Peyer's patch (tissue), 4 donors: Measurements from ENCODE around the gene NCMAP. TPM values are rescaled to one million over a fixed set of nuclear protein-coding genes. Genes with fewer than 3 reads are reported as not detected.
A peak's percentile ranks its signal among the peaks of the same experiment; 100 is the strongest.

Experiments
- DNase-seq, 3 donors: peaks; one replicate each; pipeline ENCODE4 v3.0.0-alpha.2; 2017 to 2019
- H3K27ac ChIP-seq, 4 donors: fragments of 200-600 bp; sonication (generic); one replicate each; pipeline ENCODE4 v1.5.1; 2016 to 2019
- H3K27me3 ChIP-seq, 2 donors: fragments of 200-600 bp; sonication (generic); one replicate each; pipeline ENCODE4 v1.5.1; 2019
- H3K36me3 ChIP-seq, 3 donors: fragments of 200-600 bp; sonication (generic); one replicate each; pipeline ENCODE4 v1.5.1; 2016 to 2019
- H3K4me1 ChIP-seq, 4 donors: fragments of 200-600 bp; sonication (generic); one replicate each; pipeline ENCODE4 v1.5.1; 2016 to 2019
- H3K4me3 ChIP-seq, 4 donors: fragments of 200-600 bp; sonication (generic); 1 replicate in 3 of 4; 2 replicates in 1 of 4; pipeline ENCODE4 v1.5.1; 2016 to 2019; ENCODE audit warnings: mild to moderate bottlenecking in 1 of 4
- H3K9me3 ChIP-seq, 4 donors: fragments of 200-600 bp; sonication (generic); one replicate each; pipeline ENCODE4 v1.5.1; 2016 to 2019; ENCODE audit warnings: mild to moderate bottlenecking in 1 of 4
- POLR2A ChIP-seq, 2 donors: fragments of 450-650 bp; IDR thresholded peaks; one replicate each; pipeline ENCODE4 v1.5.1; 2017; ENCODE audit warnings: antibody characterized with exemption in 2 of 2, mild to moderate bottlenecking in 2 of 2, moderate library complexity in 2 of 2
- total RNA-seq, 4 donors: library from RNA; depleted of rRNA; stranded (reverse); fragments of >200 nt; gene quantifications; one replicate each; pipeline ENCODE4 v1.1.0, GENCODE V29; 2016
- TF ChIP-seq, protein P1 (sequence below), 6 experiments: fragments of 450-650 bp in 4 of 6; fragments of 200-600 bp in 2 of 6; sonication (generic) in 1 of 6; IDR thresholded peaks; one replicate each; pipeline ENCODE4 v1.5.1; 2017 to 2019; ENCODE audit warnings: antibody characterized with exemption in 6 of 6, mild to moderate bottlenecking in 3 of 6, moderate library complexity in 1 of 6

Gene NCMAP
- total RNA-seq, 4 donors from 2014 or later: 1.6 to 9.5 (median 4.2) TPM

DNA sequence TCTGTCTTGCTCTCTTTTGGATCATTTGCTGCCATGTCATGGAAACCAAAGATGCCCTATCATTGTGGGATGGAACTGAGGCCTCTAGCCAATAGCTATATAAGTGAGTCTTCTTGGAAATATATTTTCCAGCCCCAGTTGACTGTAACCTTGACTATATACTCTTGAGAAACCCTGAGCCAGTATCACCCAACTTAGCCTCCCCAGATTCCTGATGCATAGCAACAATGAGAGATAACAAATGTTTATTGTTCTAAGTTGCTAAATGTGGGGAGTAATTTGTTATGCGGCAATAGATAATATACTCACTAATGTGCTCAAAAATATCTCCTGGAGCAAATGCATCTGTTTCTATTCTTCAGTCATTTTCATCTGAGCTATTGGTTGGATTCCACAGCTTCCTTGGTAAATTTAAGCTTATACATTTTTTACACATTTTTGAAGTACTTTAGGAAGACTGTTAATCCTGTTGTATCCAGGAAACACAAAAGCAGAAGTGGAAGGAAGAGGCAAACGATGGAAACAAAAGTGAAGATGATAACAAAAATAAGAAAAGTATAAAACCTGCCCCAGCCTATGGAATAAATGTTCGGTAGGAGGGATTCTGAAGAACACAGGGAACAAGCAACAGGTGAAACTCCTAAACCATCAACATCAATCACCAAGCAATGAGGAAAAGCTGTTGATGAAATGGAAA lies 80.9 kb downstream of the NCMAP start:
- H3K27me3 ChIP-seq: no peaks in the 10 kb centered on the region
- no peak overlapping the region for H3K27ac ChIP-seq
- TF ChIP-seq POLR2A (IDR thresholded peaks at IDR 0.05): no peak
- TF ChIP-seq, protein P1, sequence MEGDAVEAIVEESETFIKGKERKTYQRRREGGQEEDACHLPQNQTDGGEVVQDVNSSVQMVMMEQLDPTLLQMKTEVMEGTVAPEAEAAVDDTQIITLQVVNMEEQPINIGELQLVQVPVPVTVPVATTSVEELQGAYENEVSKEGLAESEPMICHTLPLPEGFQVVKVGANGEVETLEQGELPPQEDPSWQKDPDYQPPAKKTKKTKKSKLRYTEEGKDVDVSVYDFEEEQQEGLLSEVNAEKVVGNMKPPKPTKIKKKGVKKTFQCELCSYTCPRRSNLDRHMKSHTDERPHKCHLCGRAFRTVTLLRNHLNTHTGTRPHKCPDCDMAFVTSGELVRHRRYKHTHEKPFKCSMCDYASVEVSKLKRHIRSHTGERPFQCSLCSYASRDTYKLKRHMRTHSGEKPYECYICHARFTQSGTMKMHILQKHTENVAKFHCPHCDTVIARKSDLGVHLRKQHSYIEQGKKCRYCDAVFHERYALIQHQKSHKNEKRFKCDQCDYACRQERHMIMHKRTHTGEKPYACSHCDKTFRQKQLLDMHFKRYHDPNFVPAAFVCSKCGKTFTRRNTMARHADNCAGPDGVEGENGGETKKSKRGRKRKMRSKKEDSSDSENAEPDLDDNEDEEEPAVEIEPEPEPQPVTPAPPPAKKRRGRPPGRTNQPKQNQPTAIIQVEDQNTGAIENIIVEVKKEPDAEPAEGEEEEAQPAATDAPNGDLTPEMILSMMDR (IDR thresholded peaks at IDR 0.05): no peak
- no peaks in the 10 kb centered on the region for H3K9me3 ChIP-seq
- no peak for DNase-seq
- H3K36me3 ChIP-seq: no peaks in the 10 kb centered on the region
- peaks cover 0 to 6% (median 3%) of the 10 kb centered on the region in 4 donors for H3K4me1 ChIP-seq
- no peak overlapping the region for H3K4me3 ChIP-seq

GRCh38 chr1:24639094-24639493 lies 83.2 kb downstream of the NCMAP start:
- no peak for DNase-seq
- H3K4me1 ChIP-seq: peaks cover 0 to 11% (median 7%) of the 10 kb centered on the region in 4 donors
- H3K27ac ChIP-seq: no peak overlapping the region
- no peaks in the 10 kb centered on the region for H3K27me3 ChIP-seq
- no peak for TF ChIP-seq POLR2A (IDR thresholded peaks at IDR 0.05)
- TF ChIP-seq, protein P1 (IDR thresholded peaks at IDR 0.05): no peak
- H3K4me3 ChIP-seq: no peak overlapping the region
- H3K9me3 ChIP-seq: no peaks in the 10 kb centered on the region
- H3K36me3 ChIP-seq: no peaks in the 10 kb centered on the region

DNA sequence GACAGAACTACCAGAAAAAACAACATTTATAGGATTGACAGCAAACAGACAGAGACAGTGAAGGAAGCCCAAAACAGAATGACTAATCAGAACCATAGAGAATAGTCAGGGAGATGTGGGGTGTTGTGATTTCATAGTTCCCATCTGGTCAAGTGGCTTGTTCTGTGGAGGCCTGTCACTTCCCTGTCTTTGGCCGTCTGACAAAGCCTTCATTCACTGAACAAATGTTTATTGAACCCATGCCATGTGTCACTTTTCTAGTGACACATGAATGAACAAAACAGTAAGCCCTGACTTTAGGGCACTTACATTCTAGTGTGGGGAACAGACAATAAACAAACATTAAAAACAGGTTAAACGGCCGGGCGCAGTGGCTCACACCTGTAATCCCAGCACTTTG lies 84.0 kb downstream of the NCMAP start:
- Histone ChIP-seq H3K27me3 (no peaks in the 10 kb centered on the region), H3K4me3 (no peak overlapping the region), H3K36me3 (no peaks in the 10 kb centered on the region), H3K9me3 (no peaks in the 10 kb centered on the region), H3K27ac (no peak overlapping the region), H3K4me1 (peaks cover 0 to 19% (median 12%) of the 10 kb centered on the region in 4 donors)
- no peak for TF ChIP-seq POLR2A (IDR thresholded peaks at IDR 0.05)
- TF ChIP-seq, protein P1 (IDR thresholded peaks at IDR 0.05): no peak
- DNase-seq: no peak

GRCh38 chr1:24640288-24640687 lies 84.4 kb downstream of the NCMAP start:
- Histone ChIP-seq H3K4me1 (peaks cover 0 to 23% (median 13%) of the 10 kb centered on the region in 4 donors), H3K9me3 (no peaks in the 10 kb centered on the region), H3K27me3 (no peaks in the 10 kb centered on the region), H3K36me3 (no peaks in the 10 kb centered on the region), H3K4me3 (no peak overlapping the region), H3K27ac (no peak overlapping the region)
- DNase-seq: no peak
- TF ChIP-seq, protein P1 (IDR thresholded peaks at IDR 0.05): no peak
- TF ChIP-seq POLR2A (IDR thresholded peaks at IDR 0.05): no peak

DNA sequence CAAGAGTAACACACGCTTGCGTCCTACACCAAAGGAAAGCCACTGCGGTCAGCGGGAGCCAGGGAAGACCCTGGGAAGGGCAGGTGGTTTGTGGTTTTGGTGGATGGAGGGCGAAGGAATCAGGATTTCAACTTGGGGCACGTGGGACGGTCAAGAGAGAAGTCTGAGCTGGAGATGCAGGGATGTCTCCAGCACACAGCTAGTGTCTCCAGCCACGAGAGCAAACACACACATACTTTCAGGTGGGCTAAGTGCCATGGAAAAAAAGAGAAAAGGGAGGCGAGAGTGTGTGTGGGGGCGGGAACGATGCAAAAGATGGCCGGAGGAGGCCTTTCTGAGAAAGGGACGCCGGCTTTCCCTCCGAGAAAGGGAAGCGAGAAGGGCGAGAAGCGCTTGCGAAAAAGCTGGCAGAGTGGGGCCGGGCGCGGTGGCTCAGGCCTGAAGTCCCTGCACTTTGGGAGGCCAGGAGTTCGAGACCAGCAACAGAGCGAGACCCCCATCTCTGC lies 85.8 kb downstream of the NCMAP start:
- Histone ChIP-seq H3K4me1 (peaks cover 0 to 29% (median 13%) of the 10 kb centered on the region in 4 donors), H3K27ac (peak overlapping the region; percentile 95 to 99 (median 98)), H3K27me3 (no peaks in the 10 kb centered on the region), H3K9me3 (no peaks in the 10 kb centered on the region), H3K4me3 (peak overlapping the region; percentile 67 to 94 (median 81)), H3K36me3 (peaks cover 0 to 8% (median 0%) of the 10 kb centered on the region in 3 donors)
- DNase-seq: peak in 2 of 3 donors; percentile 56 to 57
- TF ChIP-seq, protein P1 (IDR thresholded peaks at IDR 0.05): no peak
- TF ChIP-seq POLR2A (IDR thresholded peaks at IDR 0.05): no peak
